ENCODE results near the gene ACTL10. TPM values are rescaled to one million over a fixed set of nuclear protein-coding genes. Genes with fewer than 3 reads are reported as not detected.
"Not testable (repeated sequence)": the region's sequence is repeated elsewhere in the genome, so short reads cannot be mapped to it uniquely, and the experiment has no call there.

The ACTL10 gene
- total RNA-seq, 1 experiment from 2014 or later: 2.5 TPM

DNA sequence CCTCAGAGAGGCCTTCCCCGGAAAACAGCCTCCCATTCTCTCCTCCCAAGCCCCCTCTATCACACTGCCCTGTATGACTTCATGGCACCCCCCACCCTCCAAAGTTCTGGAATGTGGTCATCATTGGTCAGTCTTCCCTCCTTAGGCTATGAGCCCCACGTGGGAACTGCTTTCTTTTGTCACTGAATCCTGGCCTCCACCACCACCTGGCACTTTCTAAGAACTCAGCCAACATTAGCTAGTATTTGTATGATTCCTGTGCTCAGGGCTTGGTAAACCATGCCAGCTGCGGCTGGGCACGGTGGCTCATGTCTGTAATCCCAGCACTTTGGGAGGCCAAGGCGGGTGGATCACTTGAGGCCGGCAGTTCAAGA, 27.9 kb downstream of the ACTL10 start:
- H3K9me2 ChIP-seq (replicated peaks; ENCODE audit: insufficient read depth, low read length): no peaks in the 10 kb centered on the region
- no peak overlapping the region for H3K27ac ChIP-seq (ENCODE audit: low read length)
- H3K4me2 ChIP-seq (ENCODE audit: low read depth, low read length, poor library complexity, severe bottlenecking): no peak overlapping the region
- no peaks in the 10 kb centered on the region for H3K27me3 ChIP-seq (ENCODE audit: low read length)
- H3K9ac ChIP-seq (ENCODE audit: low read length): no peak overlapping the region
- no peaks in the 10 kb centered on the region for H3K9me3 ChIP-seq (ENCODE audit: low read length)
- no peaks in the 10 kb centered on the region for H3K36me3 ChIP-seq (ENCODE audit: insufficient read depth, low read length)
- no peaks in the 10 kb centered on the region for H3K79me2 ChIP-seq (ENCODE audit: low read length)
- H4K20me1 ChIP-seq (ENCODE audit: insufficient read depth, low read depth, low read length): no peaks in the 10 kb centered on the region
- no peak for DNase-seq
- no peak overlapping the region for H2AFZ ChIP-seq (ENCODE audit: low read length)
- peaks cover 6% of the 10 kb centered on the region for H3K4me1 ChIP-seq (ENCODE audit: low read length)
- H3K4me3 ChIP-seq (ENCODE audit: low read length): no peak overlapping the region

DNA sequence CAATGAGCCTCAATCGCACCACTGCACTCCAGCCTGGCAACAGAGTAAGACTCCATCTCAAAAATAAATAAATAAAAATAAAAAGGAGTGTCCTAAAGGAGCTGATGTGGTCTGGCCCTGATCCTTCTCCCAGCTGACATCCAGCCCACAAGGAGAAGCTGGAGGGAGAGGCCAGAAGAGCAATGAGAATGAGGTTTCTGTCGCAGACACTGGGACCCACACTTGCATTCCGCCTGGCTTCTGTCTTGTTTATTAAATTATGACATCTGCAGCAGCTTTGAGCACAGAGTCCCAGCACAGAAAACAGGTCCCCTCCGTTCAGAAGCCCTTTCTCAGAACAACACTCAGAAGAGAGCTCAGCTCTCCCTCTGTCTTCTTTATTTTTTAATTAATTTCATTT, 29.7 kb downstream of the ACTL10 start:
- no peak overlapping the region for H3K4me3 ChIP-seq (ENCODE audit: low read length)
- no peaks in the 10 kb centered on the region for H3K9me3 ChIP-seq (ENCODE audit: low read length)
- no peak overlapping the region for H3K4me2 ChIP-seq (ENCODE audit: low read depth, low read length, poor library complexity, severe bottlenecking)
- H3K79me2 ChIP-seq (ENCODE audit: low read length): no peaks in the 10 kb centered on the region
- no peaks in the 10 kb centered on the region for H3K36me3 ChIP-seq (ENCODE audit: insufficient read depth, low read length)
- no peaks in the 10 kb centered on the region for H3K4me1 ChIP-seq (ENCODE audit: low read length)
- H3K9me2 ChIP-seq (replicated peaks; ENCODE audit: insufficient read depth, low read length): no peaks in the 10 kb centered on the region
- no peaks in the 10 kb centered on the region for H4K20me1 ChIP-seq (ENCODE audit: insufficient read depth, low read depth, low read length)
- H3K9ac ChIP-seq (ENCODE audit: low read length): no peak overlapping the region
- DNase-seq: no peak
- no peaks in the 10 kb centered on the region for H3K27me3 ChIP-seq (ENCODE audit: low read length)
- no peak overlapping the region for H3K27ac ChIP-seq (ENCODE audit: low read length)
- H2AFZ ChIP-seq (ENCODE audit: low read length): no peak overlapping the region

- Histone ChIP-seq H3K79me2 (ENCODE audit: low read length) (no peaks in the 10 kb centered on the region), H3K4me3 (ENCODE audit: low read length) (no peak overlapping the region), H3K27ac (ENCODE audit: low read length) (no peak overlapping the region), H3K27me3 (ENCODE audit: low read length) (no peaks in the 10 kb centered on the region), H2AFZ (ENCODE audit: low read length) (no peak overlapping the region), H3K36me3 (ENCODE audit: insufficient read depth, low read length) (no peaks in the 10 kb centered on the region), H3K9ac (ENCODE audit: low read length) (no peak overlapping the region), H3K4me2 (ENCODE audit: low read depth, low read length, poor library complexity, severe bottlenecking) (no peak overlapping the region), H3K9me2 (replicated peaks; ENCODE audit: insufficient read depth, low read length) (no peaks in the 10 kb centered on the region), H3K4me1 (ENCODE audit: low read length) (no peaks in the 10 kb centered on the region), H3K9me3 (ENCODE audit: low read length) (no peaks in the 10 kb centered on the region), H4K20me1 (ENCODE audit: insufficient read depth, low read depth, low read length) (no peaks in the 10 kb centered on the region)
- no peak for DNase-seq
Observed at GRCh38 chr20:33697129-33697528, 30.4 kb downstream of the ACTL10 start.

DNA sequence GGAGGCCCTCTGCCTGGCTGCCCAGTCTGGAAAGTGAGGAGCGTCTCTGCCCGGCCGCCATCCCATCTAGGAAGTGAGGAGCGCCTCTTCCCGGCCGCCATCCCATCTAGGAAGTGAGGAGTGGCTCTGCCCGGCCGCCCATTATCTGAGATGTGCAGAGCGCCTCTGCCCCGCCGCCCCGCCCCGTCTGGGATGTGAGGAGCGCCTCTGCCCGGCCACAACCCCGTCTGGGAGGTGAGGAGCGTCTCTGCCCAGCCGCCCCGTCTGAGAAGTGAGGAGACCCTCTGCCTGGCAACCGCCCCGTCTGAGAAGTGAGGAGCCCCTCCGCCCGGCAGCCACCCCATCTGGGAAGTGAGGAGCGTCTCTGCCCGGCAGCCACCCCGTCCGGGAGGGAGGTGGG, 32.2 kb downstream of the ACTL10 start:
- H3K4me2 ChIP-seq (ENCODE audit: low read depth, low read length, poor library complexity, severe bottlenecking); H3K9ac ChIP-seq (ENCODE audit: low read length); H3K27me3 ChIP-seq (ENCODE audit: low read length); H3K27ac ChIP-seq (ENCODE audit: low read length); H2AFZ ChIP-seq (ENCODE audit: low read length); H3K4me1 ChIP-seq (ENCODE audit: low read length); H3K36me3 ChIP-seq (ENCODE audit: insufficient read depth, low read length); H4K20me1 ChIP-seq (ENCODE audit: insufficient read depth, low read depth, low read length); DNase-seq; H3K79me2 ChIP-seq (ENCODE audit: low read length); H3K9me3 ChIP-seq (ENCODE audit: low read length); H3K4me3 ChIP-seq (ENCODE audit: low read length); H3K9me2 ChIP-seq (replicated peaks; ENCODE audit: insufficient read depth, low read length): not testable (repeated sequence)

- not testable (repeated sequence) for H3K4me2 ChIP-seq (ENCODE audit: low read depth, low read length, poor library complexity, severe bottlenecking); H3K9ac ChIP-seq (ENCODE audit: low read length)
Observed at GRCh38 chr20:33700696-33701441, 34.1 kb downstream of the ACTL10 start.

DNA sequence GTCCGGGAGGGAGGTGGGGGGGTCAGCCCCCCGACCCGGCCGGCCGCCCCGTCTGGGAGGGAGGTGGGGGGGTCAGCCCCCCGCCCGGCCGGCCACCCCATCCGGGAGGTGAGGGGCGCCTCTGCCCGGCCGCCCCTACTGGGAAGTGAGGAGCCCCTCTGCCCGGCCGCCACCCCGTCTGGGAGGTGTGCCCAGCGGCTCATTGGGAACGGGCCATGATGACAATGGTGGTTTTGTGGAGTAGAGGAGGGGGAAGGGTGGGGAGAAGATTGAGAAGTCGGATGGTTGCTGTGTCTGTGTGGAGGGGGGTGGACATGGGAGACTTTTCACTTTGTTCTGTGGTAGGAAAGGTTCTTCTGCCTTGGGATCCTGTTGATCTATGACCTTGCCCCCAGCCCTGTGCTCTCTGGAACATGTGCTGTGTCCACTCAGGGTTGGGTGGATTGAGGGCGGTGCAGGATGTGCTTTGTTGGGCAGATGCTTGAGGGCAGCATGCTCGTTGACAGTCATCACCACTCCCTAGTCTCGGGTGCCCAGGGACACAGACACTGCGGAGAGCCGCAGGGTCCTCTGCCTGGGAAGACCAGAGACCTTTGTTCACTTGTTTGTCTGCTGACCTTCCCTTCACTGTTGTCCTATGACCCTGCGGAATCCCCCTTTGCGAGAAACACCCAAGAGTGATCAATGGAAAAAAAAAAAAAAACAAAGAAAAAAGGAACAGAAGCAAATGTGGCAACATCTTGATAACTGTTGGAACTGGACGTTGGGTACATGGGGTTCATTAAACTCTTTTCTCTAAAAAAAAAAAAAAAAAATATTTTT, 35.1 kb downstream of the ACTL10 start:
- no peak overlapping the region for H3K4me3 ChIP-seq (ENCODE audit: low read length)
- no peaks in the 10 kb centered on the region for H4K20me1 ChIP-seq (ENCODE audit: insufficient read depth, low read depth, low read length)
- H3K27me3 ChIP-seq (ENCODE audit: low read length): no peaks in the 10 kb centered on the region
- no peaks in the 10 kb centered on the region for H3K79me2 ChIP-seq (ENCODE audit: low read length)
- DNase-seq: no peak
- H3K4me2 ChIP-seq (ENCODE audit: low read depth, low read length, poor library complexity, severe bottlenecking): no peak overlapping the region
- H3K9ac ChIP-seq (ENCODE audit: low read length): no peak overlapping the region
- H2AFZ ChIP-seq (ENCODE audit: low read length): no peak overlapping the region
- peaks cover 14% of the 10 kb centered on the region for H3K4me1 ChIP-seq (ENCODE audit: low read length)
- H3K9me2 ChIP-seq (replicated peaks; ENCODE audit: insufficient read depth, low read length): no peaks in the 10 kb centered on the region
- H3K9me3 ChIP-seq (ENCODE audit: low read length): no peaks in the 10 kb centered on the region
- H3K36me3 ChIP-seq (ENCODE audit: insufficient read depth, low read length): no peaks in the 10 kb centered on the region
- no peak overlapping the region for H3K27ac ChIP-seq (ENCODE audit: low read length)

More at GRCh38 chr20:33700696-33701441, 34.1 kb downstream of the ACTL10 start:
- not testable (repeated sequence) for H3K9me3 ChIP-seq (ENCODE audit: low read length); DNase-seq; H3K27ac ChIP-seq (ENCODE audit: low read length); H3K4me1 ChIP-seq (ENCODE audit: low read length); H3K27me3 ChIP-seq (ENCODE audit: low read length); H3K4me3 ChIP-seq (ENCODE audit: low read length); H3K9me2 ChIP-seq (replicated peaks; ENCODE audit: insufficient read depth, low read length); H4K20me1 ChIP-seq (ENCODE audit: insufficient read depth, low read depth, low read length); H3K79me2 ChIP-seq (ENCODE audit: low read length); H2AFZ ChIP-seq (ENCODE audit: low read length); H3K36me3 ChIP-seq (ENCODE audit: insufficient read depth, low read length)

DNA sequence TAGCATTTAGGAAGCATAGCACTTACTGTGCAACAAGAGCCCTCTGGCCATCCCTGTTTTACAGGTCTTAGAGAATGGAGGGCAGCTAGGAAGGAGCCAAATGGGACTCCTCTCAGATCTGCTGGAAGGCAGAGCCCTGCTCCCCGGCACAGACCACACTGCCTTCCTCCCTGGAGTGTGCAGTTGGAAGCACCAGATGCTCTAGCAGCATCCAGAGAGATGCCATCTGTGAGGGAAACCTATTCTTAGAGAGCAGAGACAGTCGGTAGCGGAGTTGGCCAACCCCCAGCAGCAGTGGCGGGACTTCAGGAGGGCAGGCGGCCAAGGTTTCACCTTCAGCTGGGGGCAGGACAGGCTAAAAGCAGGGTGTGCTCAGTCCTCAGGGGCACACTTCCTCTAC, 36.1 kb downstream of the ACTL10 start:
- Histone ChIP-seq H3K27me3 (ENCODE audit: low read length) (no peaks in the 10 kb centered on the region), H3K4me1 (ENCODE audit: low read length) (peaks cover 14% of the 10 kb centered on the region), H3K9me2 (replicated peaks; ENCODE audit: insufficient read depth, low read length) (no peaks in the 10 kb centered on the region), H2AFZ (ENCODE audit: low read length) (no peak overlapping the region), H3K9me3 (ENCODE audit: low read length) (no peaks in the 10 kb centered on the region), H3K4me3 (ENCODE audit: low read length) (no peak overlapping the region), H3K36me3 (ENCODE audit: insufficient read depth, low read length) (no peaks in the 10 kb centered on the region), H3K4me2 (ENCODE audit: low read depth, low read length, poor library complexity, severe bottlenecking) (no peak overlapping the region), H3K9ac (ENCODE audit: low read length) (no peak overlapping the region), H4K20me1 (ENCODE audit: insufficient read depth, low read depth, low read length) (no peaks in the 10 kb centered on the region), H3K79me2 (ENCODE audit: low read length) (no peaks in the 10 kb centered on the region), H3K27ac (ENCODE audit: low read length) (no peak overlapping the region)
- no peak for DNase-seq

GRCh38 chr20:33703498-33704137, 36.9 kb downstream of the ACTL10 start:
- Histone ChIP-seq H3K36me3 (ENCODE audit: insufficient read depth, low read length) (no peaks in the 10 kb centered on the region), H3K79me2 (ENCODE audit: low read length) (no peaks in the 10 kb centered on the region), H3K4me3 (ENCODE audit: low read length) (no peak overlapping the region), H2AFZ (ENCODE audit: low read length) (no peak overlapping the region), H3K9me2 (replicated peaks; ENCODE audit: insufficient read depth, low read length) (no peaks in the 10 kb centered on the region), H3K27ac (ENCODE audit: low read length) (no peak overlapping the region), H4K20me1 (ENCODE audit: insufficient read depth, low read depth, low read length) (no peaks in the 10 kb centered on the region), H3K9ac (ENCODE audit: low read length) (no peak overlapping the region), H3K9me3 (ENCODE audit: low read length) (no peaks in the 10 kb centered on the region), H3K27me3 (ENCODE audit: low read length) (no peaks in the 10 kb centered on the region), H3K4me1 (ENCODE audit: low read length) (peaks cover 14% of the 10 kb centered on the region), H3K4me2 (ENCODE audit: low read depth, low read length, poor library complexity, severe bottlenecking) (no peak overlapping the region)
- DNase-seq: no peak
